GM18507 (cell line): ENCODE measurements around the gene CDH4.

Experiments
- DNase-seq: peaks from one replicate; pipeline ENCODE4 v3.0.0; 2011; ENCODE audit warnings: low read depth; ENCODE audit not compliant: insufficient read length; ENCODE audit errors: extremely low spot score
- FAIRE-seq: peaks from 2 replicates; lab custom pipeline; 2011; peaks lifted over from hg19 to GRCh38; lab: Jason Lieb, UNC

Gene CDH4

GRCh38 chr20:61278296-61278695 is 26.2 kb downstream of the CDH4 start:
- no peak for DNase-seq

DNA sequence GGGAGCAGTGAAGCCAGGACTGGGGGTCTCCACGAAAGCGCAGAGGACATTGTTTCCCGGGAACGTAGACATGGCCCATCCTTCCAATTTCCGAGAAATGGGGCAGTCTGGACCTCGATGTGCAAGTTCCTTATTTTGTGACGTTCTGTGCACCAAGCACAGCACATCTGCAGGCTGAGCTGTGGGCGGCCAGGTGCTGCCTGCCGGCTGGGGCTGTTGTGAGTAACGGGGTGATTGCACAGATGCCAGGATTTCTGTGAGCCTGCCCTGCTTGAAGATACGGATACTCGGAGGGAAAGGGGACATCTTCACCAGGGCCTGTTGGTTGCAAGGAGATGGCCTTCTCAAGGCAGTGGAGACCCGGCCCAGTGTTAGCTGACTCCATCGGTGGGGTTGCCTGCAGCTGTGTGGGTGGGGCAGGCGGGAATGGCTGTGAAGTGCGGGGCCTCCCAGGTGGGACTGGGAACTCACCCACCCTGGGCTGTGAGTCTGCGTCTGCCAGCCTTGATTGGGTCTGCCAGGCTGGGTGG is 27.6 kb downstream of the CDH4 start:
- no peak for DNase-seq
- FAIRE-seq: no peak

More at GRCh38 chr20:61278296-61278695, 26.2 kb downstream of the CDH4 start:
- no peak for FAIRE-seq

GRCh38 chr20:61280217-61280980 is 28.3 kb downstream of the CDH4 start:
- no peak for FAIRE-seq
- DNase-seq: no peak

- no peak for FAIRE-seq
- no peak for DNase-seq
Observed at GRCh38 chr20:61281286-61281795, 29.3 kb downstream of the CDH4 start.

- DNase-seq: no peak
- FAIRE-seq: no peak
Observed at GRCh38 chr20:61284752-61285151, 32.7 kb downstream of the CDH4 start.

DNA sequence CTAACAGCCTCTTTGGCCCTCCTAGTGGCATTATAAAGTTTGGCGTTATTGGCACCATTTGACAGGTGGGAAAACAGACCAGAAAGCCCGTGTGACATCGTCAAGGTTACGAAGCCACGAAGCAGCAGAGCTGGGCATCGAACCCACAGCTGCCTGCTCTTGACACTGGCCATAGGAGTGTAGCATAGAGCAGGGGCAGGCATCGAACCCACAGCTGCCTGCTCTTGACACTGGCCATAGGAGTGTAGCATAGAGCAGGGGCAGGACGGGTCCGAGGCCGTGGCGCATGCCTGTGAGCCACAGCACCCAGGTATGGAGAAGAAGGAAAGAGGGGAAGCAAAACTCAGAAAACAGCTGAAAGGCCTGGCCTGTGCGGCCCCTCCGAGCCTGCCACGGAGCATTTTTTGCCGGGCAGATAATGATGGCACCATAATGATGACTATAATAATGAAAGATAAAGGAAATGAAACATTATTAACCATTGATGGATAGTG is 33.1 kb downstream of the CDH4 start:
- FAIRE-seq: no peak
- DNase-seq: no peak

GRCh38 chr20:61285691-61286090 is 33.6 kb downstream of the CDH4 start:
- FAIRE-seq (no peak), DNase-seq (no peak)

GRCh38 chr20:61287583-61288275 is 35.7 kb downstream of the CDH4 start:
- DNase-seq (no peak), FAIRE-seq (no peak)

GRCh38 chr20:61288331-61288784 is 36.3 kb downstream of the CDH4 start:
- FAIRE-seq (no peak), DNase-seq (no peak)

DNA sequence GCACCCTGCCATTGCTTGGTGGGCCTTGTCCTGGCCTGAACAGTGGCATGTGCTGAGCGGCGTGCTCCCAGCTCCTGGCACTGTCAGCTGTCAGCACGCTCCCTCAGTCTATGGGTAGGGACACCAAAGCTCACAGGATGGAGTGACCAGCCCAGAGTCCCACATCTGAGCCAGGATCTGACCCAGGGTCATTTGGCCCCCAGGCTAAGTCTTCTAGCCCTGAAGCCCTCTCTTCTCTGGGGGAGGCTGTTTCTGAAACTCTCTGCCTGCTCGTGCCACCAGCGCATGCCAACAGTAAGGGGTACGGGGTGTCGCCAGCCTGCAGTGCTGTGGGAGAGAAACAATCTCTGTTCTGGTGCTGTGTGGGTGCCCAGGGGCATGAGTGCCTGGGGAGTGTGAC is 37.1 kb downstream of the CDH4 start:
- DNase-seq: no peak
- FAIRE-seq: no peak

GRCh38 chr20:61290721-61291120 is 38.7 kb downstream of the CDH4 start:
- no peak for FAIRE-seq
- no peak for DNase-seq

DNA sequence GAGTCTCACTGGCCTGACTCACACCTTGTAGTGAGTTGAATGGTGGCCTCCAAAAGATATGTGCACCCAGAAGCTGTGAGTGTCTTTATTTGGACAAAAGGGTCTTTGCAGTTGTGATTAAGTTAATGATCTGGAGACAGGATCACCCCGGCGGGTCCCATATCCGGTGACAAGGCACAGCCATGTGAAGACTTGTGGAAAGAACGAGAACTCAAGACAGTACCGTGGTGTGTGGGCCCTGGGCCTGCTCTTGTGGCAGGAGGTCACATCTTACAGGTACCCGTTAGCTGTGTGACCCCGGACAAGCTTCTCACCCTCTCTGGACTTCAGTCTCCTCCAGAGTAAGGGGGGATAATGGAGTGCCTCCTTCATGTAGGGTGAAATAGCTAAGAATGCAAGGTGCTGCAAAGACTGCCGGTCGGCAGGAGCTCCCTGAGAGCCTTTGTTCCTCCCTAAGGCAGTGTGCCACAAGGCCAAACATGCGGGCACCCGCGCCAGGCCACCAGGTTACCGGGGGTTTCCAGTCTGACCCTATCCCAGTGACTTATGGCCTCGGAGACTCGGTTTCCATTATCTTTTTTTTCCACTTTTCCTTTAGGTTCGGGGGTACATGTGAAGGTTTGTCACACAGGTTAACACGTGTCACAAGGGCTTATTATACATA is 39.2 kb downstream of the CDH4 start:
- DNase-seq (no peak), FAIRE-seq (no peak)

DNA sequence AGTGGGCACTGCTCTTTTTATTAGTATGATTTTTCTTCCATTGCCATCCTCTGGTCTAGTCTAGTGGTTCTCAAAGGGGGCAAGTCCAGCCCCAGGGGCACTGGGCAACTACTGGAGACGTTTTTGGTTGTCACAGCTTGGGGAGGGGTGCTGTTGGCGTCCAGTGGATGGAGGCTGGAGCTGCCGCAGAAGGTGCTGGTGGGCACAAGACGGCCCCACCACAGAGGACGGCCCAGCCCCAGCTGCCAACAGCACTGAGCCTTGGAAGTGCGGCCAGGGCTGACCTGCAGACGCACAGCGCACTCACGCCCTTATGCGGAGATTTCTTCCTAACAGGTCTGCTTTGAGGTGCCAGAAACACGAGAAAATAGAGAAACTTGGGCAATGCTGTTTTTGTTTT is 40.3 kb downstream of the CDH4 start:
- no peak for FAIRE-seq

GRCh38 chr20:61292821-61293612 is 41.0 kb downstream of the CDH4 start:
- FAIRE-seq: no peak
- no peak for DNase-seq

More for the DNA sequence above, 40.3 kb downstream of the CDH4 start:
- no peak for DNase-seq

DNA sequence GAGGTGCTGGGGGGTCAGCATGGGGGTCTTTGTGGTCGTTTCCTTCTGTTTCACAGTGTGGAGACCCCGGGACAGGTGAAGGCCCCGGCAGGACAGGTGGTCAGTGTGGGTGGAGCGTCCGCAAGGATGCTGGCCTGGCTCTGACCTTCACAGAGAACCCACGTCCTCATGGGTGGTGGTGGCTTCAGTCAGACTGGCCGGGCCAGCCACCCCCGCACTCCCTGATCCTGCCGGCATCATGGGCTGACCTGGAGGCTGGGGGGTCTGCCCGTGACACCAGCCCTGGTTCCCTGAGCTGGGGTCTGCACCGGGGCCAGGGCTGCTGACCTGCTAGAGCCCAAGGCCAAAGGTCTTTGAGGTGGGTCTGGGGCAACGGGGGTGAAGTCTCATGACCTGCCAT is 41.9 kb downstream of the CDH4 start:
- DNase-seq (no peak), FAIRE-seq (no peak)

DNA sequence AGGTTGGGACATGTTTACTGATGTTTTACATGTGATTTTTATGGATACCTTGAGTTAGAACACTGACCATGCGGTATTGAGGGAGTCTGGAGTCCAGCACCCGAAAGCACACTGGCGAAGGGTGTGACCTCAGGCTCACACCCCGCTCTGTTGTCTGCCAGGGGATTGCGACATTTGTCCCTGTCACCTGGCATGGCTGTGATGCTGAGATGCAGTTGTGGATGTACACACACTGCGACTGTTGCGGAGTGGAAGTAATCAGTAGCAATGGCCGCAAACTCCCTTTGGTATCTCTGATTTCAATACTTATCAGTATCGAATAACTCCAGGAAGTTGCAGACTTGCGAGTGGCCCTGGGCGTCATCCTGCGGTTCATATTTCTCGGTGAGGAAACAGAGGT is 43.2 kb downstream of the CDH4 start:
- DNase-seq (no peak), FAIRE-seq (no peak)

DNA sequence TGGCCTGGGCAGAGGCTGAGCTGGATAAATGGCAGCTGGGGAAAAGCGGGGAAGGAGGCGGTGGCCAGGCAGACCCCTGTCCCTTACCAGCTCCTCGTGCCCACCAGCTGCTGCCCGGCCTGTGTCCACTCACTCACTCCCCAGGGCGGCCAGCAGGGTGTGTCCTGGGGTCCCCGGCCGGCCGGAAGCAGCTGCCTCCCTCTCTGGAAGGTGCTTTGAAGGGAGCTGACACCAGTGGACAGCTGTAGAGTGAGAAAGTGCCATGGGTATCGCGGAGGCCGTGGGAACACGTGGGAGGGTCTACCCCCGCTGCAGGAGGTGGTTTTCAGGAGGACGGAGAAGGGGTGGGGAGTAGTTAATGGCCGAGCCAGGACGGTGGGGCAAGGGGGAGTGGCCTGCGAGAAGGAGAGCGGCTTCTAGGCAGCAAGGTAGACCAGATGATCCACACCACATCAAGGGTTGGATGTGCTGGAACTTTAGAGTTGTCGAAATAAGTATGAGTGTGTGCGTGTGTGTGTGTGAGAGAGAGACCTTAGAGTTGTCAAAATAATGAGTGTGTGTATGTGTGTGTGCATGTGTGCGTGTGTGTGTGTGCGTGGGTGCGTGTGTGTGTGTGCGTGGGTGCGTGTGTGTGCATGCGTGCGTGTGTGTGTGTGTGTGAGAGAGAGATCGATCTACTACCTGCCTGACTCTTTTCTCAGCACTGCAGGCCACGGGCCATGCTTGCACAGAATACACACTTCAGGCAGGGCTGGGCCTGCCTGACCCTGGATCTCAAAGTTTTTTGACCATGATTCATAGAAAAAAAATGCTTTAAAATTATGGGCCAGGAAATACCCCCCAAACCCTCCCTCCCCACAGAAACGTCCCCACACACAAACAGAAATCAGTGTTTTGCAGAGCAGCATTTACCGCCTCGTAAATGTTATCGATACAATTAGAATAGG is 43.9 kb downstream of the CDH4 start:
- no peak for DNase-seq
- FAIRE-seq: no peak

DNA sequence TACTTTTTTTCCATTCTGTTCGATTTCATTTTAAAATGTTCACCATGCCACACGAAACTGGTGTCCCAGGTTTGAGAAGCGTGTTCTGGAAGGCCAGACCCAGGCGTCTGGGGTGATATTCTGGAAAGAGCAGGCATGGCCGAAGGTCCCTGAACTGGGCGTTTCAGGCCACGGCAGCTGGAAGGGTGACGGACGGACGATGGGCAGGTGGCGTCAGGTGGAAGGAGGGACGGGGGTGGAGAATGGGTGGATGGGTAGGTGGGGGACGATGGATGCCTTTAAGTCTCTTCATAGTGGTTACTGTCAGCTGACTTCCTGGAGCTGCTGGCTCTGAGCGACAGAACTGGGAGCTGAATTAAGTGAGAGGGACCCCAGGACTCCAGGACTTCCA is 44.6 kb downstream of the CDH4 start:
- DNase-seq: no peak
- FAIRE-seq: no peak
